Endodermal cell (in vitro differentiated cells): ENCODE data around the gene AP5B1. TPM values are rescaled to one million over a fixed set of nuclear protein-coding genes. Genes with fewer than 3 reads are reported as not detected.

Source experiments
- DNase-seq: peaks from one replicate; pipeline ENCODE4 v3.0.0-alpha.2; 2017
- H3K27ac ChIP-seq: 2 replicates; pipeline ENCODE4 v1.5.1; 2013; ENCODE audit warnings: mild to moderate bottlenecking, low read depth, low read length, moderate library complexity
- H3K27me3 ChIP-seq: 2 replicates; pipeline ENCODE4 v1.6.1; 2013; ENCODE audit warnings: mild to moderate bottlenecking, low read length, moderate library complexity; ENCODE audit not compliant: insufficient read depth, control insufficient read depth, poor library complexity, severe bottlenecking
- H3K36me3 ChIP-seq: 2 replicates; pipeline ENCODE4 v1.7.0; 2013; ENCODE audit warnings: mild to moderate bottlenecking, low read length, moderate library complexity; ENCODE audit not compliant: control insufficient read depth, insufficient read depth
- H3K4me1 ChIP-seq: one replicate; pipeline ENCODE4 v1.7.0; 2013; ENCODE audit warnings: low read length; ENCODE audit not compliant: control insufficient read depth, insufficient read depth
- H3K4me3 ChIP-seq: 2 replicates; pipeline ENCODE4 v1.5.1; 2013; ENCODE audit warnings: mild to moderate bottlenecking, low read length, moderate library complexity
- H3K9ac ChIP-seq: 2 replicates; pipeline ENCODE4 v1.6.1; 2013; ENCODE audit warnings: mild to moderate bottlenecking, low read length, moderate library complexity; ENCODE audit not compliant: poor library complexity, severe bottlenecking; ENCODE audit errors: extremely low read depth
- H3K9me3 ChIP-seq: 2 replicates; pipeline ENCODE4 v1.6.1; 2013; ENCODE audit warnings: mild to moderate bottlenecking, low read length, moderate library complexity; ENCODE audit not compliant: control insufficient read depth
- H3K27ac Mint-ChIP-seq: 2 replicates; pipeline ENCODE4 v1.8.0; 2020; ENCODE audit warnings: mixed read lengths
- H3K27me3 Mint-ChIP-seq: 2 replicates; pipeline ENCODE4 v1.8.0; 2021; ENCODE audit warnings: mild to moderate bottlenecking, mixed read lengths; ENCODE audit not compliant: insufficient read depth
- H3K36me3 Mint-ChIP-seq: 2 replicates; pipeline ENCODE4 v1.8.0; 2020; ENCODE audit warnings: low read depth, mixed read lengths
- H3K4me1 Mint-ChIP-seq: 2 replicates; pipeline ENCODE4 v1.8.0; 2020; ENCODE audit warnings: mixed read lengths
- H3K4me3 Mint-ChIP-seq: 2 replicates; pipeline ENCODE4 v1.8.0; 2020; ENCODE audit warnings: mild to moderate bottlenecking, moderate library complexity, mixed read lengths
- H3K9me3 Mint-ChIP-seq: 2 replicates; pipeline ENCODE4 v1.8.0; 2020; ENCODE audit warnings: mild to moderate bottlenecking, mixed read lengths
- CTCF ChIP-seq: fragments of 200-600 bp; sonication (generic); conservative IDR thresholded peaks from 2 replicates; pipeline ENCODE4 v1.5.0; 2021; ENCODE audit warnings: antibody characterized with exemption, mild to moderate bottlenecking
- WGBS, 2 experiments: methylation state at CpG; one replicate each; pipeline versions ENCODE4 v1.1.5 to v1.1.7; 2013; ENCODE audit warnings: missing lambda C conversion rate in 2 of 2, mixed read lengths in 1 of 2; ENCODE audit not compliant: insufficient coverage in 1 of 2, insufficient read length in 1 of 2; 5-methylcytosine and 5-hydroxymethylcytosine counted together
- total RNA-seq, 2 donors: library from RNA; stranded (reverse); fragmentation: NEBNext Ultra II Directional in 1 of 2; extraction: Animal tissue kit (Norgen Biotek cat#: 25700) in 1 of 2; gene quantifications; 2 replicates in 1 of 2; 3 replicates in 1 of 2; pipeline ENCODE4 v1.2.1, GENCODE V29; 2021

Gene AP5B1
- total RNA-seq, 2 donors from 2014 or later, result 17.8 to 29.9 TPM

- Mint-ChIP-seq H3K27me3 (no peaks in the 10 kb centered on the region), H3K9me3 (no peaks in the 10 kb centered on the region), H3K36me3 (peaks cover 6% of the 10 kb centered on the region), H3K4me3 (no peak overlapping the region), H3K4me1 (peaks cover 21% of the 10 kb centered on the region), H3K27ac (no peak overlapping the region)
- Histone ChIP-seq H3K27ac (no peak overlapping the region), H3K27me3 (no peaks in the 10 kb centered on the region), H3K9ac (no peak overlapping the region), H3K4me1 (peaks cover 9% of the 10 kb centered on the region), H3K4me3 (no peak overlapping the region), H3K9me3 (no peaks in the 10 kb centered on the region), H3K36me3 (no peaks in the 10 kb centered on the region)
- DNase-seq, result no peak
- no peak for TF ChIP-seq CTCF
- 91 to 94% methylated on average over 31 to 42 of the region's 42 CpGs for WGBS, 2 experiments
Measured at GRCh38 chr11:65794570-65795510, 14.1 kb upstream of the AP5B1 start.

GRCh38 chr11:65793625-65794400 lies 13.0 kb upstream of the AP5B1 start:
- no peaks in the 10 kb centered on the region for H3K9me3 ChIP-seq
- WGBS, 2 experiments, result 92 to 94% methylated on average over 28 to 29 of the region's 29 CpGs

More at GRCh38 chr11:65793625-65794400, 13.0 kb upstream of the AP5B1 start:
- H3K27ac ChIP-seq, result no peak overlapping the region
- Mint-ChIP-seq H3K4me3 (no peak overlapping the region), H3K36me3 (peaks cover 6% of the 10 kb centered on the region), H3K9me3 (no peaks in the 10 kb centered on the region), H3K27me3 (peaks cover 1% of the 10 kb centered on the region), H3K4me1 (peaks cover 29% of the 10 kb centered on the region), H3K27ac (no peak overlapping the region)
- no peaks in the 10 kb centered on the region for H3K36me3 ChIP-seq
- TF ChIP-seq CTCF, result no peak
- peaks cover 18% of the 10 kb centered on the region for H3K4me1 ChIP-seq
- H3K27me3 ChIP-seq, result peaks cover 5% of the 10 kb centered on the region
- no peak overlapping the region for H3K4me3 ChIP-seq
- H3K9ac ChIP-seq, result no peak overlapping the region
- no peak for DNase-seq
